Measurements from ENCODE around the gene PAK1IP1. TPM values are rescaled to one million over a fixed set of nuclear protein-coding genes. Genes with fewer than 3 reads are reported as not detected.
"Not testable (repeated sequence)": the region's sequence is repeated elsewhere in the genome, so short reads cannot be mapped to it uniquely, and the experiment has no call there.

The PAK1IP1 gene
- total RNA-seq, 6 experiments from 2014 or later = 3.4 to 9.1 (median 6.5) TPM

DNA sequence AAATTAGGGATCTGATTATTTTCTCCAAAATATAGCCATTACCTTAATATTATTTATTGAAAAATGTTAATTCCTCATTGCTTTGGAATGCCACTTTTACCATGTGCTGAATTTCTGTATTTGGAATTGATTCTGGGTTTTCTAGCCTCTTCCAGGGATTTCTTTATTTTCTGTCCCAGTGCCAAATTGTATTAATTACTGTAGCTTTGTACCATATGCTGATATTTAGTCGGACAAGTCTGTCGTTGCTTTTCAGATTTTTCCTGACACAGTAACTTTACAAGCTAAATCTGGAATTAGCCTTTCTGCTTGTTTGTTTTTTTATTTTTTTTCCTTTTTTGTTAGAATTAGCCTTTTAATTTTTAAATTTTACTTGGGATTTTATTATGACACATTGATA, 42.0 kb downstream of the PAK1IP1 start:
- 90% methylated on average over 2 of the region's 2 CpGs for WGBS (ENCODE audit: insufficient coverage, low coverage, low lambda C conversion rate, missing lambda C conversion rate)
- TF ChIP-seq CTCF (IDR thresholded peaks at IDR 0.05) (no peak), POLR2A (IDR thresholded peaks at IDR 0.05) (no peak)
- DNase-seq (no peak), ATAC-seq (no peak)
- Histone ChIP-seq H3K27me3 (no peaks in the 10 kb centered on the region), H3K4me1 (no peaks in the 10 kb centered on the region), H3K9me3 (no peaks in the 10 kb centered on the region), H3K36me3 (peaks cover 0 to 4% (median 0%) of the 10 kb centered on the region in 4 donors), H3K4me3 (no peak overlapping the region), H3K27ac (no peak overlapping the region)
- intact Hi-C loops (cut with DNase I) = no loop called here

GRCh38 chr6:10740061-10740460, 45.3 kb downstream of the PAK1IP1 start:
- no peaks in the 10 kb centered on the region for H3K4me1 ChIP-seq
- intact Hi-C loops (cut with DNase I) = no loop called here
- TF ChIP-seq POLR2A (IDR thresholded peaks at IDR 0.05) (no peak), CTCF (IDR thresholded peaks at IDR 0.05) (no peak)
- H3K36me3 ChIP-seq = no peaks in the 10 kb centered on the region
- DNase-seq = no peak
- no peaks in the 10 kb centered on the region for H3K27me3 ChIP-seq
- no peak for ATAC-seq
- no peak overlapping the region for H3K4me3 ChIP-seq
- no peak overlapping the region for H3K27ac ChIP-seq
- H3K9me3 ChIP-seq = no peaks in the 10 kb centered on the region

- H3K36me3 ChIP-seq; H3K27me3 ChIP-seq; H3K4me1 ChIP-seq; ATAC-seq; H3K9me3 ChIP-seq; H3K4me3 ChIP-seq; H3K27ac ChIP-seq; DNase-seq; intact Hi-C loops (cut with DNase I): not testable (repeated sequence)
- 84% methylated on average over 4 of the region's 4 CpGs for whole genome bisulfite sequencing (ENCODE audit: insufficient coverage, low coverage, low lambda C conversion rate, missing lambda C conversion rate)
These were observed 46.9 kb downstream of the PAK1IP1 start for GRCh38 chr6:10741643-10742042.

GRCh38 chr6:10742251-10742650, 47.5 kb downstream of the PAK1IP1 start:
- TF ChIP-seq POLR2A (IDR thresholded peaks at IDR 0.05) = no peak
- no peak for TF ChIP-seq CTCF (IDR thresholded peaks at IDR 0.05)
- Histone ChIP-seq H3K4me3 (no peak overlapping the region), H3K27me3 (no peaks in the 10 kb centered on the region), H3K27ac (no peak overlapping the region), H3K9me3 (no peaks in the 10 kb centered on the region), H3K4me1 (no peaks in the 10 kb centered on the region), H3K36me3 (no peaks in the 10 kb centered on the region)
- 64% methylated on average over 7 of the region's 12 CpGs for WGBS (ENCODE audit: insufficient coverage, low coverage, low lambda C conversion rate, missing lambda C conversion rate)
- DNase-seq = no peak
- no peak for ATAC-seq
- intact Hi-C loops (cut with DNase I) = no loop called here

DNA sequence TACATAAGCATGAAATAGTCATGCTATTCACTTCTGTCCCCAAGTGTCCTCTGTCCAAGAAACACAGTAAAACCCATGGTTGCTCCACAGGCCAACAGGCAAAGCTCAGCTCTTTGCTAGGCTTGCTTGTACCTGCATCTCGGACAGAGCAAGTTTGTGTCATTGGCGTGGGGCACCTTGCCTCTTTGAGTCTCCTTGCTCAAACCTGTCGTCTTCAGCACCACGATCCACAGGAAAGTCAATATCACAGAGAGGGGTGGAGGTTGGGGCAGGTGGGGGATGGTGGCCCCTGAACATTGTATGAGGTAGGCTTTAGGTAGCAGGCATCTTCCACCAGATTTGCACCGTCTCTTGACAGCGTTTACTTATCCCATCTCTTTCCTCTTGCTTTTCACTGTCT, 48.7 kb downstream of the PAK1IP1 start:
- WGBS (ENCODE audit: insufficient coverage, low coverage, low lambda C conversion rate, missing lambda C conversion rate) = 83% methylated on average over 3 of the region's 6 CpGs

More for the DNA sequence above, 48.7 kb downstream of the PAK1IP1 start:
- H3K27me3 ChIP-seq = no peaks in the 10 kb centered on the region
- H3K36me3 ChIP-seq = no peaks in the 10 kb centered on the region
- H3K9me3 ChIP-seq = no peaks in the 10 kb centered on the region
- intact Hi-C loops (cut with DNase I) = no loop called here
- no peak overlapping the region for H3K27ac ChIP-seq
- no peak overlapping the region for H3K4me3 ChIP-seq
- no peak for ATAC-seq
- DNase-seq = no peak
- TF ChIP-seq CTCF (IDR thresholded peaks at IDR 0.05) (no peak), POLR2A (IDR thresholded peaks at IDR 0.05) (no peak)
- peaks cover 0 to 2% (median 0%) of the 10 kb centered on the region in 4 donors for H3K4me1 ChIP-seq

All from right lobe of liver (tissue), 6 donors.